ENCODE measurements around the gene FLNB.

Gene FLNB

GRCh38 chr3:58037141-58037910, 29.1 kb downstream of the FLNB start:
- TF ChIP-seq CTCF (IDR thresholded peaks at IDR 0.05), result no peak

DNA sequence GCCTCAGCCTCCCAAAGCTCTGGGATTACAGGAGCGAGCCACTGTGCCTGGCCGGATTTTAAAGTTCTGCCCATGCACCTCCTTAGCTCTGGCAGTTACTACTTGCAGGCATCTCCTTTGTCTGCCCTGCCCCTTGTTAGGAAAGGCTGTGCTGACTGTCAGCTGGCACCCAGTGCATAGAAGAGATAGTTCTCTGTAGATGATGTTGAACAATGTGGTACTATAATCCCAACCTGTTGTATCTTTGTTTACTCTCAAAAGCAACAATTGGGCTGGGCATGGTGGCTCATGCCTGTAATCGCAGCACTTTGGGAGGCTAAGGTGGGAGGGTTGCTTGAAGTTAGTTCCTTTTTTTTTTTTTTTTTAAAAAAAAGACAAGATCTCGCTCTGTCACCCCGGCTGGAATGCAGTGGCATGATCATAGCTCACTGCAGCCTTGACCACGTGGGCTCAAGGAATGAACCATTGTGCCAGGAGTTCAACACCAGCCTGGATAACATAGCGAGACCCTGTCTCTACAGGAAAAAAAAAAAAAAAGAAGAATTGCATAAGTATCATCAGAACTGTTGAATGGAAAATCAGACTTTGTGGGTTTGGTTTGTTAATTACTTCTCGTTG, 30.6 kb downstream of the FLNB start:
- no peak for TF ChIP-seq CTCF (IDR thresholded peaks at IDR 0.05)

GRCh38 chr3:58039601-58040000, 31.4 kb downstream of the FLNB start:
- TF ChIP-seq CTCF (IDR thresholded peaks at IDR 0.05), result no peak

- no peak for TF ChIP-seq CTCF (IDR thresholded peaks at IDR 0.05)
Observed at GRCh38 chr3:58041182-58041825, 33.1 kb downstream of the FLNB start.

DNA sequence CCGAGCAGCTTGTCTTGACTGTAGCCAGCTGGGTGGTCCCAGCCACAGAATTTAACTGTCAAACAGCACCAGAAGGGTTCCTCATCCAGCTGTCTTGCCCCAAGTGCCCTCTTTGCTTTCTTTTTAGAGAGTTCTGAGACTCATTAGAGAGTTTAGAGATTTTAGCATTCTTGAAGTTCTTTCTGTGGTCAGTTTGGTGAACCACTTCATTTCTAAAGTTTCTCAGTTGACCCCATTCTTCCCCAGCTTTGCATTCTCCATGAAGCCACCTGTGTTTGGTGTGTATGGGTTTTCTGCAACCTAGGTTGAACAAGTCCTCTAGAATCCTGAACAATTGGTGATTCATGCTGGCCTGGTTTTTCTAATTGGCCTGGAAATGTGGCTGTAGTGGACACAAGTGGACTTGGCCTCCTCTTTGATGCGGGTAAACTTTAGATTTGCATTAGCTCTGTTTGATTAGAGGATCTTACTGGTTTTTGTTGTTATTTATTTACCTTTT, 33.7 kb downstream of the FLNB start:
- no peak for TF ChIP-seq CTCF (IDR thresholded peaks at IDR 0.05)

DNA sequence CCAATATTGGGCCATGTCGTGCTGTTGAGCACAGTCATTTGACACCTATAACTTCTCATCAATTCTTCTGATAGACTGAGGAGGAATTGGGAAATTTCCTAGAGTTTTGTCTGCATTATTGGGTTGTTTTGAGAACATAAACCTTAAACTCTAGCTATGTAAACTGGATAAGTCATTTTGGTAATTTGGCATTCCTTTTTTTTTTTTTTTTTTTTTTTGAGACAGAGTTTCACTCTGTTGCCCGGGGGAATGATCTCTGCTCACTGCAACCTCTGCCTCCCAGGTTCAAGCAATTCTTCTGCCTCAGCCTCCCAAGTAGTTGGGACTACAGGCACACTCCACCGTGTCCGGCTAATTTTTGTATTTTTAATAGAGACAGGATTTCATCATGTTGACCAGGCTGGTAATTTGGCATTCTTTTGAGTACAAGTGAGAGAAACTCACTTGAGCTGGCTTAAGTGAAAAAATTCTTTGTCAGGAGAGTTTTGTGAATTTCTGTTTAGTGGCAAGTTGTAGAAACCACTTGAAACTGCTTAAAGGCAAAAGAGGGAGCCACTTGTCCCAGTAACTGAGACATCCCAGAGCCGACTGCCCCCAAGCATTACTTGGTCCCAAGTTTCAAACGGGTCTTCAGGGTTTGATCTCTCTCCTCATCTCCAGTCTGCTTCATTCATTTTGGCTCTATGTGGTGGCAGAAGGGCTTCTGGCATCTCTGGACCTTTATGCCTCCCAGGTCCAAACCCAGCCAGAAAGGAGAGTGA, 34.9 kb downstream of the FLNB start:
- TF ChIP-seq CTCF (IDR thresholded peaks at IDR 0.05), result no peak

DNA sequence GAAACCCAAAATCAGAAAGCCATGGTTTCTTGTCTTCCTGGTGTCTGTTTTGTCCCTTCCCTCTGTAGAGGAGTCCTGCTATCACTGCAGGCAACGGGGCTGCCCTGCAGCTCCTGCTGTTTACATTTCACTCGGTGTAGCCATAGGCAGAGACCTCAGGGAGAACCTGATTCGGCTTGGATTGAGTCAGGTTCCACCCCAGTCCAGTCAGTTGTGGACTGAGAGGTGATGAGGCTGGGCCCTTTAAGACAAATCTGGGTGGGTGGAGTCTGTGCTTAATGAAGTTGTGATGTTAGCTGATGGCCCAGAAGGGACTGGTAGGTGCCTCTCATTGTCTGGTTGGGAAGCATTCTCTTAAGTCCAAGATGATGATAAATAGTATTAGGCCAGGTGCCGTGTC, 35.7 kb downstream of the FLNB start:
- no peak for TF ChIP-seq CTCF (IDR thresholded peaks at IDR 0.05)

All from LNCAP (cell line).